LoVo (cell line): ENCODE results near the gene GALNT9.
"Not testable (repeated sequence)": the region's sequence is repeated elsewhere in the genome, so short reads cannot be mapped to it uniquely, and the experiment has no call there.

Experiments
- DNase-seq: peaks from one replicate; pipeline ENCODE4 v3.0.0-alpha.2; 2016; ENCODE audit warnings: low spot score

Gene GALNT9

GRCh38 chr12:132278401-132279183 is 50.8 kb downstream of the GALNT9 start:
- no peak for DNase-seq

DNA sequence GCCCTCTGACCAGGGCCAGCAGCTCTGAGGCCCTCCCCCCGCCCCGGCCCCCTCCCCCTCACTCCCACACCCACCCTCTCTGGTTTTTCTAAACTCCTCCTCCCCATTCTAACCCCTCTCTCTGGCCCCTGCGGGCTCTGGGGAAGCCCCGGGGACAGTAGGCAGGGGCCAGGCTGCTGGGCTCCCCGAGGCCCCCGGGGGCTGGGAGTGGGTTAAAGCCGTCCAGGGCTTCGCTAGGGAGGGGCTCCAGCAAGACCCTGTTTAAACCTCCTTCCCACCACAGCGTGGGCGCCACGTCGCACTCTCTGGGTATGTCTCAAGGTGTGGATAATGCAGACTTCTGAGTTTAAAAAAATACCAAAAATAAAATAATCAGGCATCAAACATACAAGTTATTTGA is 51.4 kb downstream of the GALNT9 start:
- DNase-seq = no peak

GRCh38 chr12:132277374-132277941 is 51.9 kb downstream of the GALNT9 start:
- DNase-seq = no peak

- no peak for DNase-seq
Measured at GRCh38 chr12:132276827-132277373, 52.5 kb downstream of the GALNT9 start.

DNA sequence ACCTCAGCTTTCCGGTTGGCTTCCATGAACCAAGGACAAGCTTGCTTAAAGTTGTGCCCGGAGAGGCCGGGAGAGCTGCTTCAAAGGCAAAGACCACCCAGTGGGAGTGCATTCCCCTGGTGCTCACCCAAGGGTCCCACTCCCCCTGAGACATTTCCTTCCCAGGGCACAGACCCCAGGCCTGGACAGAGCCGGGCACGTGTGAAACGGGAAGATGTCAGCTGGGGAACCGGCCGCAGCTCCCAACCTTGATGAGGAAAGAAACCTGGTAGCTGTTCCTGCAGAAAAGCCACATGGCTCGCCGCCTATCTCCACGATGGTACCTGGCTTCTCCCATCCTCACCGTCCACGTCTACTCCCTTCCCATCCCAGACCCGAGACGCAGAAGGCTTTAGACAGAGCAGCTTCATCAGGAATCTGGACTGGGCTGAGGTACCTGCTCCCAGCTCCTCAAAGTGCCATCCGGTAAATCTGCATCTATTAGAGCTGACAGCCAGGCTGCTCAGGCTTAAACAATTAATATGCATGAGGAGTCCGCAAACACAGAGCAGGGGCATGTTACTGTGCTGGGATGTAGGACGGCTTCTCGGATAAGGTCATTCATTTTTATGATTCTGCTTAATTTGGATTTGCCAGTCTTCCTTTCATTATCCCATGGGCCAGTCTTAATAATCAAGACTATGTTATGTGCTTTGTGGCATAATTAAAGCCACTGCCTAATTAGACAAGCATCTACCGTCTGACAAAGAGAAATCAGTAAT is 53.1 kb downstream of the GALNT9 start:
- DNase-seq = no peak

GRCh38 chr12:132275631-132276030 is 53.8 kb downstream of the GALNT9 start:
- DNase-seq = no peak

- peak; percentile 77 for DNase-seq
Measured at GRCh38 chr12:132275110-132275531, 54.3 kb downstream of the GALNT9 start.

GRCh38 chr12:132273992-132274334 is 55.4 kb downstream of the GALNT9 start:
- DNase-seq = no peak

- no peak for DNase-seq
Measured at GRCh38 chr12:132272711-132273110, 56.7 kb downstream of the GALNT9 start.

GRCh38 chr12:132271755-132272092 is 57.7 kb downstream of the GALNT9 start:
- no peak for DNase-seq

DNA sequence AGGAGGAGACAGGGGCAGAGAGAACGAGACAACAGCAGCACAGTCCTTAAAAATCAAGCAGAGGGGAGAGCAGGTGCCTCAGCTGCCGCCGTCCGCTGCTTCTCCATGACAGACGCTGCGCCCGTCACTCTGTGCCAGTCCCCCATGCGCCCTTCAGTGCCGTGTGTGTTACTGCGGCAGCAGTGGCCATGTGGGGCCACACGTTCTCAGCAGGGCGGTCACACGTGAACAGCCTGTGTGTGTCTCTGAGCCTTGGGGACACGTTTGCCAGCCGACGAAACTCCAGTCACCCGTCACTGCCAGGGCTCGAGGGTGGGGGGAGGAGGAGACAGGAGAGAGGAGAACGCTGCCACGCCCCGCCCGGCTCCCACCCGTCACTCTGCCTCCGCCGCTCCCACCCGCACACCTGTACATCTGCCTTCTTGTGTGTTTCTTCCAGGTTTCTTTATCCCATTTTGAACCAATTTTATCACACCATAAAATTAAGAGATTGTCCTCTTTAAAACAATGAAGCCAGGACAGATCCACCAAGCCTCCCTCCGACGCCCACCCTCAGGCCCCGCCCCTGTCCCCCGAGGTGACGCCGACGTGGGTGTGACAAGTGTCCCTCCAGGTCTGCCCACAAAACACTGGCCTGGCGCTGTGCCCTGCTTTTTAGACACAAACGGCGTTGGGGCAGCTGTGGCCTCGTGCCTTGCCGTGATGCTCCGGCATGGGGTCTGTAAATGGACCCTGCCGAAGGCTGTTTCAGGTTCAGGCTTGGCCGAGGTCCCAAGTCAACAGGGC is 58.2 kb downstream of the GALNT9 start:
- DNase-seq = no peak

GRCh38 chr12:132270516-132270915 is 58.9 kb downstream of the GALNT9 start:
- no peak for DNase-seq

DNA sequence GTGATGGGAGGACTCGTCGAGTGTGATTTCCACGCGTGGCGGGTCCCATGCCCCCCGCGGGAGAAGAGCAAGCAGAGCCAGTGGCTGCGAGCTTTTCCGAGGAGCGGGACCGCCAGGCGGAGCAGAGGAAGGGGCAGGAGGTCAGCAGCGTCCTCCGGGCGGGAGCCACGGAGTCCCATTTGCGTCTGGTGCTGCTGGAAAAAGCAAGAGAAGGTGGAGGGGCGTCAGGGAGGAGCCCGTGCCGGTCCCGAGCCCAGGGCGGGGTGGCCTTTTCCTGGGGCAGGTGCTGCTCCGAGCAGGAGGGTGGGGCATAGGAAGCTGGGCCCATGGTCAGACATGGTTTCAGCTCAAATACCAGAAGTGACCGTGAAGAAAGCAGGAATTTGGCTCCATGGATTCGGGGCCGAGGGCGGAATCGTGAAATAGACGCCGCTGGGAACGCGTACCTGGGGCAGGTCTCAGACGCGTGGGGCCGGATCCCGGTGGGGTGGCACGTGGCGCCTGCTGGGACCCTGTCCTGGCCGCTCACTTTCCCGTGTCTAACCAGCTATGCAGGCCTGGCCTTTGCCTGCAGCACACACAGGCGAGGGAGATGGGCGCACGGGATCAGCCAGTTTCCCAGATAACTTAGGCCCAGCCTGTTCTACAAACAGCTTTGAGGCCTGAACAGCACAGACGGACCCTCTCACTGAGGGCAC is 60.0 kb downstream of the GALNT9 start:
- no peak for DNase-seq

DNA sequence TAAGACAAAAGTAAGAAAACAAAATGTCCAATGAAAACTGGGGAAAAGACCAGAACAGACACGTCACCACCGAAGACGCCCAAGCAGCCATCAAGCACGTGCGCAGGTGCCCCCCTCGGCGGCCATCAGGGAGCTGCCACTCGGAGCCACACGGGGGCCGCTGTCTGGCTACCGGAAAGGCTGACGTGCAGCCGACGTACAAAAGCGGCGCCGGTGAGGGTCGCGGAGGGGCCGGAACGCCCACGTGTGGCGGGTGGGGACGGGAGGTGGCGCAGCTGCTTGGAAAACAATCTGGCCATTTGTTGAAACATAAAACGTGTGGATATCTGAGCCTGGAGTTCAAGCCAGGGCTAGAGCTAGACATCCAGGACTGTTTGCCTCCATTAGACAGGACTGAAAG is 60.7 kb downstream of the GALNT9 start:
- DNase-seq = no peak

DNA sequence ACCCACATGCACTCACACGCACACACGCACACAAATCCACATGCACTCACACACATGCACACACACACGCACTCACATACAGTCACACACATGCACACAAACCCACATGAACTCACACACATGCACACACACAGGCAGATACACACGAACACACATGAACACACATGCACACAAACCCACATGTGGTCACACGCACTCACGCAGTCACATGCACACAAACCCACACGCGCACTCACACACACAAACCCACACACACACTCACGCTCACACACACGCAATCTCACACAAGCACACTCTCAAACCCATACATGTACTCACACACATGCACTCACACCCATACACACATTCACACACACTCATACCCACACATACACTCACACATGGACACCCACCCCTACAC is 61.5 kb downstream of the GALNT9 start:
- no peak for DNase-seq

- DNase-seq = no peak
Measured at GRCh38 chr12:132266802-132267201, 62.6 kb downstream of the GALNT9 start.

DNA sequence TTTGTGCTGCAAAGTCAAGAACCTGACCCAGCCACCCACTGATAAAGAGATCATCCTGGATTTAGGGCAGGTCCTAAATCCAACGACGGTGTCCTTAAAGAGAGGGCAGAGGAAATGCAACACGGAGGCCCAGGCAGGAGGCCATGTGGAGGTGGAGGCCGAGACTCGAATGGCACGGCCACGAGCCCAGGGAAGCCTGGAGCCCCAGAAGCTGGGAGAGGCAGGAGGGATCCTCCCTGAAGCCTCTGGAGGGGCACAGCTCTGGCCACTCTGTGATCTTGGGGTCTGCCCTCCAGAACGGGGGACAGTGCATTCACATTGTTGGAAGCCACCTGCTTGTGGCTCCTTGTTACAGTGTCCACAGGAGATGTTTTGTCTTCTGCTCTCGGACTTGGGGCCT is 63.0 kb downstream of the GALNT9 start:
- DNase-seq = no peak

DNA sequence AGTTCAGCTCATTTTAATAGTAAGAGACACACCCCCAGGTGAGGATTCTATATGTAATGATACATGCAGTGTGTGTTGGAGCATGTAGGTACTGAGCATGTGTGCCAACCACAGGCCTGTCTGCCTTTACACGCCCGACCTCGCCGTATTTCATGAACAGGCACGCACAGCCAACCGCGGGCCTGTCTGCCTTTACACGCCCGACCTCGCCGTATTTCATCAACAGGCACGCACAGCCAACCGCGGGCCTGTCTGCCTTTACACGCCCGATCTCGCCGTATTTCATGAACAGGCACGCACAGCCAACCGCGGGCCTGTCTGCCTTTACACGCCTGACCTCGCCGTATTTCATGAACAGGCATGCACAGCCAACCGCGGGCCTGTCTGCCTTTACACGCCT is 63.6 kb downstream of the GALNT9 start:
- not testable (repeated sequence) for DNase-seq

DNA sequence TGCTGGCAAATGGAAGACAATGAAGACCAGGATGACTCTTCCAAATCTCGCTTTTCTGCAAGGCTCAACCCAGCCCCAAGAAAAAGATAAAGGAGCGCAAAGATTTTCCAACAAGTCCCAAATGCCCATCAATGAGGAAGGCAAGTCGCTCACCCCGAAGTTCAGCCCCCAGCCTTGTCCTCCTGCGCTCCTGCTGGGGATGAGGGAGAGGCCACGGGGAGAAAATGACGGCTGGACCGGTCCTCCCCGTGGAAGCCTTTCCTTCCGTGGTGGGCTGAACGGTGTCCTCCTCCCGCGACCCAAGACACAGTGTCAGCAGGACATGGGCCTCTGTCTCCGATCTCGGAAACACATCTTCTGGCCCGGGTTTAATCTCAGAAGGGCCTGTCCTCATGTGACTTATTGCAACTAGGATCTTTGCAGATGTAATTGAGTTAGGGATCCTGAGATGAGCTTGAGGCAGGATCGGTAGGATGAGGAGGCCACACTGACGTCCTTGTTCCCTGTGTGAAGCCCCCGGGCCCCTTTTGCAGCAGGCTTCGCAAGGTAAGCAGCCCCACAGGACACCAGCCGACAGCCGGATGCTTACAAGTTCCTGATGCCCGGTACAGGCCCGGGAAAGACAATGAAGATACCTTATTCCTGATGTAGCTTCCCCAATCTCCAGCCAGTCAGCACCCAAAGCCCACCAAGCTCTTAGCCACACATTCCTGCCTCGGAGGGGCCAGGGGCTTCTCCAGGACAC is 64.2 kb downstream of the GALNT9 start:
- no peak for DNase-seq

DNA sequence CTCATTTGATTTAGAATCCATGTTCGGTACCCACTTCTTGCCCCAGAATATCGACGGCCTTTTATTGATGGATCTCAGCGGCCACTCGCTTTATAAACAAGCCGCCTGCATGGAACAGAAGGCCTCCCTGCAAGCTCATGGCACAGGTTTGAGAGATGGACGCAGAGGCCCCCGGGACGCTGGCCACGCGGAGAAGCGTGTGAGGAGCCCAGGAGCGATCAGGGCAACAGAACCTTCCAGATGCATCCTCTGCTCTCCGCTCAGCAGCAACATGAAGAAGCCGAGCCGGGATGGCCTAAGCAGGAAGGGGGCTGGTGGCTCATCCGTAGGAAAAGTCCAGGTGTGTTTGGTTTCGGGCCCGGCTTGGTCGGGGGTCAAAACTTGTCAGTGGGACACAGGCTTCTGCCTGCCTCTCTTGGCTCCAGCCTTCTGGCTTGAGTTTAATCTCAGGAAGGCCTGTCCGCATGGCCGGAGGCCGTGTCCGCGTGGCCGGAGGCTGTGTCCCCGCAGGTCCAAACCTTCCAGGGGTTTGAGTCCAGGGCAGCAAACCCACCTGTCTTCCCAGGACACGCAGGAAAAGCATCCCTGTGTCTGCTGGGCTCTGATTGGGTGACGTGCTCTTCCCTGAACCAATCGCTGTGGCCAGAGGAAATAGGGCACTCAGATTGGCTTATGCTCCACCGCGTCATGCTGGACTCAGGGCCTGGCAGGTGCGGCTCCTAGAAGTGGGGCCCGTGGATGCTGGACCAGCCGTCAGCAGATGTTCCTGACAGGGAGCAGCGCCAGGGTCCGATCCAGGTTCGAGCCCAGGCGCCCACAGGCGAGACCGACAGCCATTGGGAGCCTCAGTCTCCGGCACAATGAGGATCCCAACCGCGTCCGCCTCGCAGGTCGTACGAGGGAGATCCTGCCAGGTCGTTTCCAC is 65.0 kb downstream of the GALNT9 start:
- no peak for DNase-seq
